Body of pancreas (tissue), 4 donors: Measurements from ENCODE around the gene TRIM56. TPM values are rescaled to one million over a fixed set of nuclear protein-coding genes. Genes with fewer than 3 reads are reported as not detected.
"Not testable (repeated sequence)": the region's sequence is repeated elsewhere in the genome, so short reads cannot be mapped to it uniquely, and the experiment has no call there.

Source experiments
- ATAC-seq: fragments of 150-250 bp; one replicate; pipeline ENCODE4 v1.9.1; 2016
- DNase-seq, 4 donors: peaks; one replicate each; pipeline ENCODE4 v3.0.0-alpha.2; 2019
- H3K27ac ChIP-seq, 4 donors: fragments of 200-600 bp; sonication (generic); 1 replicate in 3 of 4; 2 replicates in 1 of 4; pipeline versions ENCODE4 v1.5.1 to v1.6.1; 2016 to 2019; ENCODE audit warnings: mild to moderate bottlenecking in 1 of 4, mixed read lengths in 1 of 4, moderate library complexity in 1 of 4
- H3K27me3 ChIP-seq, 2 donors: fragments of 200-600 bp; sonication (generic); one replicate each; pipeline ENCODE4 v1.6.0; 2016; ENCODE audit warnings: mild to moderate bottlenecking in 1 of 2
- H3K36me3 ChIP-seq, 2 donors: fragments of 200-600 bp; sonication (generic); replicated peaks in 1 of 2; 2 replicates each; pipeline ENCODE4 v1.5.1; 2016; ENCODE audit warnings: low read depth in 2 of 2; ENCODE audit not compliant: insufficient read depth in 1 of 2
- H3K4me1 ChIP-seq: fragments of 200-600 bp; sonication (generic); one replicate; pipeline ENCODE4 v1.6.0; 2016
- H3K4me3 ChIP-seq, 2 donors: fragments of 200-600 bp; sonication (generic); 1 replicate in 1 of 2; 2 replicates in 1 of 2; pipeline ENCODE4 v1.5.1; 2016 to 2019
- H3K9me3 ChIP-seq, 3 donors: fragments of 200-600 bp; sonication (generic); 1 replicate in 2 of 3; 2 replicates in 1 of 3; pipeline ENCODE4 v1.5.1; 2016
- CTCF ChIP-seq, 7 experiments: fragments of 450-650 bp in 4 of 7; fragments of 200-600 bp in 3 of 7; sonication (generic) in 3 of 7; IDR thresholded peaks; one replicate each; pipeline ENCODE4 v1.5.1; 2016 to 2019; ENCODE audit warnings: antibody characterized with exemption in 7 of 7
- POLR2A ChIP-seq, 3 donors: fragments of 450-650 bp; IDR thresholded peaks; one replicate each; pipeline ENCODE4 v1.6.1; 2016; ENCODE audit warnings: antibody characterized with exemption in 3 of 3, mild to moderate bottlenecking in 2 of 3
- WGBS, 2 donors: methylation state at CpG; one replicate each; pipeline ENCODE4 v1.1.5; 2017; 5-methylcytosine and 5-hydroxymethylcytosine counted together
- intact Hi-C: fragments of 100-400 bp; cut with DNase I; formaldehyde crosslinking; loops from one replicate; pipeline ENCODE4 v1.15.1; 2023
- total RNA-seq, 2 donors: library from RNA; depleted of rRNA; stranded (reverse); fragments of >200 nt; gene quantifications; one replicate each; pipeline ENCODE4 v1.1.0, GENCODE V29; 2016

The TRIM56 gene
- total RNA-seq, 2 donors from 2014 or later: 13.5 to 19.4 TPM

- intact Hi-C loops: no loop called here
- WGBS, 2 donors: 52 to 55% methylated on average over 3 of the region's 3 CpGs
- H3K27me3 ChIP-seq: no peaks in the 10 kb centered on the region
- TF ChIP-seq POLR2A (IDR thresholded peaks at IDR 0.05) (no peak), CTCF (IDR thresholded peaks at IDR 0.05) (no peak)
- no peak for DNase-seq
- H3K27ac ChIP-seq: no peak overlapping the region
- H3K36me3 ChIP-seq: no peaks in the 10 kb centered on the region
- H3K9me3 ChIP-seq: no peaks in the 10 kb centered on the region
- ATAC-seq: no peak
- H3K4me3 ChIP-seq: no peak overlapping the region
- no peaks in the 10 kb centered on the region for H3K4me1 ChIP-seq
These were observed 9.6 kb upstream of the TRIM56 start for GRCh38 chr7:101075646-101076045.

GRCh38 chr7:101076183-101076582, 9.1 kb upstream of the TRIM56 start:
- DNase-seq, H3K9me3 ChIP-seq, H3K4me1 ChIP-seq, intact Hi-C loops, ATAC-seq, H3K36me3 ChIP-seq, H3K27me3 ChIP-seq, H3K27ac ChIP-seq, H3K4me3 ChIP-seq: not testable (repeated sequence)
- WGBS, 2 donors: 59 to 71% methylated on average over 4 to 8 of the region's 8 CpGs

DNA sequence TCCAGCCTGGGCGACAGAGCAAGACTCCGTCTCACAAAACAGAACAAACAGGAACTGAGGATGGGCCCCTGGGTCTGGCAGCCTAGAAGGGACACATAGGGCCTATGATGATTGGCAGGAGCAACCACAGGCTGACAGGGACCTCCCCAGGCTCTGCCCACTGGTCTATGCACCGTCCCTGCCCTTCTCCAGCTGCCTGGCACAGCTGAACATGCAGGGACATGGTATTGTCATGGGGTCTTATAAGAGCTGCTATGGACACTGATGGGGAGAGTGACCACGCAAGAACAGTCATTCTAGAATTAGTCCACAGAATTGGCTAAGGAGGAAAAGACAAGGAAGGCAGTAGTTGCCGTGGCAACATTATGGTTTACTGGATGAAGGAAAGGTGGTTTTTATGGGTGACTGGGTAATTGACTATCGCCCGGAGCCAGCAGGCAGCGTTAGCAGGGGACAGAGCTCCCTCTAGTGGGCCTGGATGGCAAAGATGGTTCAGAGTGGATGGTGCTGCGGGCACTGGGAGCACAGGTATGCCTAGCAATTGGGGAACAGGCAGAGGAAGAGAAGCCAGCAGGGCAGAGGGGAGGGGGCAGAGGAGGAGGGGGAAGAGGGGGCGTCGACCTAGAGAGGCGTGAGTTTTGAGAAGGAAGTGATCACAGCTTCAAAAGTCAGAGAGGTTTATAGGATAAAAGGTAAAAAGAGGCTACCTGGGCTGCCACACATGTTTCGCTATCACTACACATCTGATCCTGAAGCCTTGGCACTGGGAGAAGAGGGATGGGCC, 7.8 kb upstream of the TRIM56 start:
- peak; percentile 85 to 90 (median 86) for DNase-seq
- peak; percentile 97 for ATAC-seq
- Histone ChIP-seq H3K27me3 (no peaks in the 10 kb centered on the region), H3K27ac (no peak overlapping the region), H3K4me3 (no peak overlapping the region), H3K9me3 (no peaks in the 10 kb centered on the region), H3K36me3 (no peaks in the 10 kb centered on the region), H3K4me1 (no peaks in the 10 kb centered on the region)
- TF ChIP-seq CTCF (IDR thresholded peaks at IDR 0.05) (peak; percentile 62 to 87 (median 82)), POLR2A (IDR thresholded peaks at IDR 0.05) (no peak)
- WGBS, 2 donors: 19 to 23% methylated on average over 12 to 13 of the region's 13 CpGs
- intact Hi-C loops: no loop called here

DNA sequence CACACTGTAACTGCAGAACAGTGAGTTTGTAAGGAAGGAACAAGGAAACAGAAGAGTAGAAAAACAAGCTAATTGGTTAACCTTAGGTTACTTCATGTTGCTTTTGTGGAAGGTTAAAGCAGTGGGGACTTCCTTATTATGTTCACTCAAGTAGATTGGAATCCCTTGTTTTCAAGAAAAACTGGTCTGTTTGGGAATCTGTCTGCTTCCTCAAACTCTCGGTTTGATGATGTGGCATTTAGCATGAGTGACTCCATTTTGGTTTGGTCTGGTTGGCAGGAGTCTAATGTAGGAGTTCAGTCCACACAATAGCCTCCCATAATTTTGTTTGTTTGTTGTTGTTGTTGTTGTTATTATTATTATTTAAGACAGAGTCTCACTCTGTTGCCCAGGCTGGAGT, 3.8 kb upstream of the TRIM56 start:
- DNase-seq: no peak
- intact Hi-C loops: no loop called here

GRCh38 chr7:101084865-101085161, 468 bp upstream of the TRIM56 start:
- DNase-seq (no peak), ATAC-seq (no peak)
- WGBS, 2 donors: 52 to 57% methylated on average over 5 of the region's 5 CpGs
- TF ChIP-seq CTCF (IDR thresholded peaks at IDR 0.05) (no peak), POLR2A (IDR thresholded peaks at IDR 0.05) (no peak)
- Histone ChIP-seq H3K27ac (peak overlapping the region; percentile 92 to 97 (median 94)), H3K4me3 (no peak overlapping the region), H3K27me3 (no peaks in the 10 kb centered on the region), H3K36me3 (peaks cover 0 to 4% of the 10 kb centered on the region in 2 donors), H3K4me1 (peaks cover 29% of the 10 kb centered on the region), H3K9me3 (no peaks in the 10 kb centered on the region)
- intact Hi-C loops: no loop called here

More for the DNA sequence above, 3.8 kb upstream of the TRIM56 start:
- TF ChIP-seq POLR2A (IDR thresholded peaks at IDR 0.05) (no peak), CTCF (IDR thresholded peaks at IDR 0.05) (no peak)
- no peak for ATAC-seq
- H3K27ac ChIP-seq: no peak overlapping the region
- H3K4me3 ChIP-seq: no peak overlapping the region
- peaks cover 12% of the 10 kb centered on the region for H3K4me1 ChIP-seq
- no peaks in the 10 kb centered on the region for H3K27me3 ChIP-seq
- WGBS, 2 donors: 50 to 84% methylated on average over 1 of the region's 1 CpG
- H3K36me3 ChIP-seq: no peaks in the 10 kb centered on the region
- H3K9me3 ChIP-seq: no peaks in the 10 kb centered on the region
